ENCODE results near the gene COL28A1. TPM values are rescaled to one million over a fixed set of nuclear protein-coding genes. Genes with fewer than 3 reads are reported as not detected.

Gene COL28A1
- total and polyA plus RNA-seq, 8 donors = 0.73 to 2.8 (median 2.1) TPM

DNA sequence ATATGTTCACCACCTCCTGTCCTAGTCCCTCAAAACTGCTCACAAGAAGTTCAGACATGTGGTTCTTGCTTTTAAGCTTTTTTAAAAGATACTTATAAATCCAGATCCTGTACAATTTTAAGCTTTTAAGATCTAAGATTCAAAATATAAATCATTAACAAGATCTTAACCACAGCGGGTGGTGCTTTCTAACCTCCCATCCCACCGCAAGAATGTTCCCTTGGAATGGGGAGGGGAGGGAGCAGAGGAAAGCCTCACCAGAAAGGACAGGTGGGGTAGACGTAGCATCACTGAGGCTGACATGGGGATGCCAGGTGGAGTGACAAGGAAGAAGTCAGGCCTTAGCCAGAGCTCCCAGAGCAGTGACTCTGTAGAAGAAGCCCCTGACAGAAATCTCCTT is 219.8 kb downstream of the COL28A1 start:
- intact Hi-C loops (cut with DNase I) = no loop called here

DNA sequence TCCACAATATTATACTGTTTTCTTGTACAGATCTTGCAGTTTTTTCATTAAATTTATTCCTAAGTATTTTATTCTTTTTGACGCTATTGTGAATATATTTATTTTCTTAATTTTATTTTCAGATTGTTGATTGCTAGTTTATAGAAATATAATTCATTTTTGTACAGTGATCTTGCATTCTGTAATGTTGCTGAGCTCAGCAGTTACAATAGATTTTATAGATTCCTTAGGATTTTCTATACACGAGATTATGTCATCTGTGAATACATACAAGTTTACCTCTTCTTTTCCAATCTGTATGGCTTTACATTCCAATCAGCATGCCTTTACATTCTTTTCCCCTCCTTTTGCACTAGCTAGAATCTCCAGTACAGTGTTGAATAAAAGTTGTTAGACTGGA is 223.3 kb downstream of the COL28A1 start:
- ATAC-seq = no peak
- Histone ChIP-seq H3K4me3 (no peak overlapping the region), H3K27ac (no peak overlapping the region), H3K36me3 (no peaks in the 10 kb centered on the region), H3K9me3 (no peaks in the 10 kb centered on the region), H3K4me1 (no peaks in the 10 kb centered on the region), H3K27me3 (no peaks in the 10 kb centered on the region)
- intact Hi-C loops (cut with DNase I) = no loop called here
- DNase-seq = no peak
- TF ChIP-seq, protein P1, sequence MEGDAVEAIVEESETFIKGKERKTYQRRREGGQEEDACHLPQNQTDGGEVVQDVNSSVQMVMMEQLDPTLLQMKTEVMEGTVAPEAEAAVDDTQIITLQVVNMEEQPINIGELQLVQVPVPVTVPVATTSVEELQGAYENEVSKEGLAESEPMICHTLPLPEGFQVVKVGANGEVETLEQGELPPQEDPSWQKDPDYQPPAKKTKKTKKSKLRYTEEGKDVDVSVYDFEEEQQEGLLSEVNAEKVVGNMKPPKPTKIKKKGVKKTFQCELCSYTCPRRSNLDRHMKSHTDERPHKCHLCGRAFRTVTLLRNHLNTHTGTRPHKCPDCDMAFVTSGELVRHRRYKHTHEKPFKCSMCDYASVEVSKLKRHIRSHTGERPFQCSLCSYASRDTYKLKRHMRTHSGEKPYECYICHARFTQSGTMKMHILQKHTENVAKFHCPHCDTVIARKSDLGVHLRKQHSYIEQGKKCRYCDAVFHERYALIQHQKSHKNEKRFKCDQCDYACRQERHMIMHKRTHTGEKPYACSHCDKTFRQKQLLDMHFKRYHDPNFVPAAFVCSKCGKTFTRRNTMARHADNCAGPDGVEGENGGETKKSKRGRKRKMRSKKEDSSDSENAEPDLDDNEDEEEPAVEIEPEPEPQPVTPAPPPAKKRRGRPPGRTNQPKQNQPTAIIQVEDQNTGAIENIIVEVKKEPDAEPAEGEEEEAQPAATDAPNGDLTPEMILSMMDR (IDR thresholded peaks at IDR 0.05) = no peak

More for the DNA sequence above, 219.8 kb downstream of the COL28A1 start:
- Histone ChIP-seq H3K36me3 (no peaks in the 10 kb centered on the region), H3K27me3 (no peaks in the 10 kb centered on the region), H3K9me3 (no peaks in the 10 kb centered on the region), H3K4me1 (no peaks in the 10 kb centered on the region), H3K27ac (no peak overlapping the region), H3K4me3 (no peak overlapping the region)
- TF ChIP-seq, protein P1 (IDR thresholded peaks at IDR 0.05) = no peak
- ATAC-seq = no peak
- DNase-seq = no peak

DNA sequence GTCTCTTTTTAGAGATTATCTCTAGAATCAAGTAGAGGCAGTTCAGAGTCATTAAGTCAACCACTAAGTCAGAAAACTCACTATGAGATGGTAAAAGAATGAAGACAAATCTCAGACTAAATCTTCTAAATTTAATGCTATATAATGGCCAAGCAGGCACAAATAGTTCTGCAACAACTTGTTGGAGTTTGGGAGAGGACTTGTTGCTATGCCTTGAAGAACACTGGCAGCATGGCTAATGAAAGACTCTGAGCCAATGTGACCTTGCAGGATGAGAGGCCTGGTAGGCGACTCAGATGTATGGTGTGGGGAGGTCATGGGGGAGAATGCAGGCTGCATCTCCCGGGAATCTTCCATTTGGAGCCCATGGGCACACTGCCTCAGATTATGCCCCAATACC is 224.7 kb downstream of the COL28A1 start:
- Histone ChIP-seq H3K27me3 (no peaks in the 10 kb centered on the region), H3K4me3 (no peak overlapping the region), H3K4me1 (no peaks in the 10 kb centered on the region), H3K9me3 (no peaks in the 10 kb centered on the region), H3K27ac (no peak overlapping the region), H3K36me3 (no peaks in the 10 kb centered on the region)
- intact Hi-C loops (cut with DNase I) = no loop called here
- DNase-seq (no peak), ATAC-seq (no peak)
- TF ChIP-seq, protein P1 (IDR thresholded peaks at IDR 0.05) = no peak

DNA sequence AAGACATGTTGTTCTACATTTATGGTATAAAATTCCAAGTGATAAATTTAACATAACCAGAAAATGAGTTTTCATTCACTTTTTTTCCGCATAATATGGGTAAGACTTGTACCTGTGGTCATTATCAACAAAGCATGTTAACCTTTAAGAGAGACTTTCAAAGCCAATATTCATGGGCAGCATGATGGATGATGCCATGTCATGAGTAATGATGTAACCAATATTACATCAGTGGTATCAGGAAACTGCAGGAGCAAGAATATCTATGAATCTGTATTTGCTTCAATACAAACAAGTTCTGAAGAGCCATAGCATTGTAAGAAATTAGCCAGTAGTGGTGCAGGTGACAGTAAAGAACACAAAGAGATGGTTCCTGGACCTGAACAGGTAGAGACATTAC is 226.5 kb downstream of the COL28A1 start:
- H3K27ac ChIP-seq = no peak overlapping the region
- H3K9me3 ChIP-seq = no peaks in the 10 kb centered on the region
- DNase-seq (no peak), ATAC-seq (no peak)
- H3K27me3 ChIP-seq = no peaks in the 10 kb centered on the region
- H3K36me3 ChIP-seq = no peaks in the 10 kb centered on the region
- intact Hi-C loops (cut with DNase I) = no loop called here
- no peaks in the 10 kb centered on the region for H3K4me1 ChIP-seq
- TF ChIP-seq, protein P1 (IDR thresholded peaks at IDR 0.05) = no peak
- no peak overlapping the region for H3K4me3 ChIP-seq

Other genes starting within 250 kb of the COL28A1 start
- 10 to 100 TPM; 25.3 to 31.2 TPM for gene MIOS, start 31.0 kb upstream of the COL28A1 start, total RNA-seq
- gene MIOS, start 31.0 kb upstream of the COL28A1 start, polyA plus RNA-seq (ENCODE audit: insufficient read length in 6 of 6) = 10 to 100 TPM; 32.4 to 40.1 (median 36.9) TPM
- 10 to 100 TPM; 17.8 to 20.2 TPM for gene UMAD1, start 104.9 kb upstream of the COL28A1 start, total RNA-seq
- gene UMAD1, start 104.9 kb upstream of the COL28A1 start, polyA plus RNA-seq (ENCODE audit: insufficient read length in 6 of 6) = 10 to 100 TPM; 12.7 to 16.7 (median 14.4) TPM
- 10 to 100 TPM; 28.5 to 32.3 TPM for gene RPA3, start 182.7 kb upstream of the COL28A1 start, total RNA-seq
- gene RPA3, start 182.7 kb upstream of the COL28A1 start, polyA plus RNA-seq (ENCODE audit: insufficient read length in 6 of 6) = 10 to 100 TPM; 39.9 to 49.2 (median 45.1) TPM